Esophagus (tissue), 2 donors: ENCODE measurements around the gene MRPL43. TPM values are rescaled to one million over a fixed set of nuclear protein-coding genes. Genes with fewer than 3 reads are reported as not detected.

Experiments
- H3K27ac ChIP-seq, 2 donors: one replicate each; pipeline ENCODE4 v1.5.1; 2013; ENCODE audit warnings: low read depth in 2 of 2, mild to moderate bottlenecking in 2 of 2, inconsistent platforms in 1 of 2, low read length in 1 of 2, moderate library complexity in 1 of 2
- H3K27me3 ChIP-seq, 2 donors: one replicate each; pipeline ENCODE4 v1.6.1; 2013; ENCODE audit warnings: low read length in 2 of 2, control low read depth in 1 of 2, mild to moderate bottlenecking in 1 of 2; ENCODE audit not compliant: insufficient read depth in 2 of 2, control insufficient read depth in 1 of 2
- H3K36me3 ChIP-seq, 2 donors: one replicate each; pipeline ENCODE4 v1.6.1; 2013; ENCODE audit warnings: low read length in 1 of 2; ENCODE audit not compliant: control insufficient read depth in 2 of 2, insufficient read depth in 2 of 2
- H3K4me1 ChIP-seq, 2 donors: one replicate each; pipeline ENCODE4 v1.6.1; 2013; ENCODE audit warnings: low read length in 1 of 2; ENCODE audit not compliant: control insufficient read depth in 2 of 2, insufficient read depth in 2 of 2
- H3K4me3 ChIP-seq, 2 donors: one replicate each; pipeline ENCODE4 v1.5.1; 2013; ENCODE audit warnings: low read length in 2 of 2, mild to moderate bottlenecking in 2 of 2, low read depth in 1 of 2, moderate library complexity in 1 of 2
- H3K9me3 ChIP-seq, 2 donors: one replicate each; pipeline ENCODE4 v1.6.1; 2013; ENCODE audit warnings: mild to moderate bottlenecking in 2 of 2, low read depth in 1 of 2, low read length in 1 of 2, moderate library complexity in 1 of 2; ENCODE audit not compliant: control insufficient read depth in 2 of 2, insufficient read depth in 1 of 2
- WGBS, 2 donors: extraction: QIAGEN DNeasy Blood & Tissue Kit; methylation state at CpG; one replicate each; pipeline ENCODE4 v1.1.7; 2013; 5-methylcytosine and 5-hydroxymethylcytosine counted together
- polyA plus RNA-seq, 2 donors: library from polyadenylated mRNA; stranded (reverse); fragments of 200-250 nt; gene quantifications; one replicate each; pipeline ENCODE4 v1.2.3, GENCODE V29; 2013
- donor health status: healthy with polysubstance abuse.
- donor health status: Bipolar disorder and iron deficiency.

MRPL43 gene
- polyA plus RNA-seq, 2 donors, result 60.6 to 89.1 TPM

- WGBS, 2 donors, result 83 to 91% methylated on average over 23 of the region's 23 CpGs
- H3K4me3 ChIP-seq, result no peak overlapping the region
- H3K4me1 ChIP-seq, result peaks cover 4 to 11% of the 10 kb centered on the region in 2 donors
- no peaks in the 10 kb centered on the region for H3K9me3 ChIP-seq
- H3K27ac ChIP-seq, result no peak overlapping the region
- no peaks in the 10 kb centered on the region for H3K27me3 ChIP-seq
- peaks cover 4 to 31% of the 10 kb centered on the region in 2 donors for H3K36me3 ChIP-seq
Observed at GRCh38 chr10:101005361-101005760, 18.1 kb upstream of the MRPL43 start.

- Histone ChIP-seq H3K4me1 (peaks cover 0 to 11% of the 10 kb centered on the region in 2 donors), H3K9me3 (no peaks in the 10 kb centered on the region), H3K4me3 (no peak overlapping the region), H3K27ac (no peak overlapping the region), H3K36me3 (peaks cover 4 to 31% of the 10 kb centered on the region in 2 donors), H3K27me3 (no peaks in the 10 kb centered on the region)
- 92 to 93% methylated on average over 18 of the region's 18 CpGs for WGBS, 2 donors
Observed at GRCh38 chr10:101003639-101004206, 16.4 kb upstream of the MRPL43 start.

GRCh38 chr10:101002456-101002855 lies 15.2 kb upstream of the MRPL43 start:
- Histone ChIP-seq H3K27ac (peak overlapping the region; percentile 50 to 78), H3K4me3 (peak overlapping the region in 1 of 2 donors; percentile 3), H3K36me3 (peaks cover 4 to 31% of the 10 kb centered on the region in 2 donors), H3K4me1 (peaks cover 3 to 12% of the 10 kb centered on the region in 2 donors), H3K9me3 (no peaks in the 10 kb centered on the region), H3K27me3 (no peaks in the 10 kb centered on the region)
- 82 to 84% methylated on average over 10 to 11 of the region's 11 CpGs for WGBS, 2 donors

GRCh38 chr10:101001659-101002035 lies 14.3 kb upstream of the MRPL43 start:
- Histone ChIP-seq H3K9me3 (no peaks in the 10 kb centered on the region), H3K27ac (peak overlapping the region; percentile 50 to 78), H3K4me3 (no peak overlapping the region), H3K27me3 (no peaks in the 10 kb centered on the region), H3K36me3 (peaks cover 4 to 26% of the 10 kb centered on the region in 2 donors), H3K4me1 (peaks cover 3 to 13% of the 10 kb centered on the region in 2 donors)
- WGBS, 2 donors, result 56 to 67% methylated on average over 5 of the region's 5 CpGs

GRCh38 chr10:101000915-101001658 lies 13.8 kb upstream of the MRPL43 start:
- H3K9me3 ChIP-seq, result no peaks in the 10 kb centered on the region
- WGBS, 2 donors, result 28 to 39% methylated on average over 12 of the region's 12 CpGs
- no peaks in the 10 kb centered on the region for H3K27me3 ChIP-seq
- peak overlapping the region; percentile 63 to 83 for H3K4me3 ChIP-seq
- H3K27ac ChIP-seq, result peak overlapping the region; percentile 95 to 98
- peaks cover 3 to 17% of the 10 kb centered on the region in 2 donors for H3K4me1 ChIP-seq
- peaks cover 4 to 21% of the 10 kb centered on the region in 2 donors for H3K36me3 ChIP-seq

DNA sequence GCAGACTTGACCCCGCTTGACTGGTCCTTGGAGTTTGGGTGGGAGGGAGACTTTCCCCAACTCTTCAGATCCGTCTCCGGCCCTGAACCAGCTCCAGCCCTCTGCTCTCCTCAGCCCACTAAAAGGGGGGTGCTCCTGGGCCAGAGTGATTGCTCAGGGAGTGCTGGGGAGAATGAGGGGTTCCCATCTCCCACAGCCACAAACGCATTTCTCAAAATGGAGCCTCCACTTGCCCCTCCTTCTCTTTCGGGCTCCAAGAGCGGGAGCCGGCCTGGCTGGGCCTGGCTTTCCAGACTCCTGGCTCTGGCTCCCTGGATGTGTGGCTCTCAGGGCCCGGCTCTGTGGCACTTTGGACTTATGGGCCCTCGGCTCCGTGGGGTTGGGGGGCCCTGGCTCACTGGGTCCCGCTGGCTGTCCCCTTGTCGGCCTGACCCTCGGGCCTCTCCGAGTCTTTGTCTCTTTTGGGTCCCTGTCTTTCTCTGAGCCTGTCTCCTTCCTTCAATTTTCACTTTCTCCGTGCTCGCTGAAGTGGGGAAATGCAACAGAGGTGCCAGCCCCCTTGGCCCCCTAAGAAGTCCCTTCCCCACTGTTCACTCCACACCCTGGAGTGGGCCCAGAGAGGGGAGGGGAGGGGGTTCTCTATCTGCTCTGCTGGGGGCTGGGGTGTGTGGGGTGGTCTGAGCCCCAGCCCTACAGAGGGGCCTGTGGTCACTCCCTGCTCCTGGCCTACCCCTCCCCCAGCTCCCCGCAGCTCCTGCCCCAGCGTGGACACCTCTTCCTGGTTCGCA lies 13.0 kb upstream of the MRPL43 start:
- peaks cover 4 to 16% of the 10 kb centered on the region in 2 donors for H3K36me3 ChIP-seq
- H3K4me3 ChIP-seq, result peak overlapping the region; percentile 63 to 83
- H3K9me3 ChIP-seq, result no peaks in the 10 kb centered on the region
- no peaks in the 10 kb centered on the region for H3K27me3 ChIP-seq
- peaks cover 3 to 17% of the 10 kb centered on the region in 2 donors for H3K4me1 ChIP-seq
- H3K27ac ChIP-seq, result peak overlapping the region; percentile 95 to 98
- WGBS, 2 donors, result 10 to 15% methylated on average over 19 of the region's 19 CpGs

DNA sequence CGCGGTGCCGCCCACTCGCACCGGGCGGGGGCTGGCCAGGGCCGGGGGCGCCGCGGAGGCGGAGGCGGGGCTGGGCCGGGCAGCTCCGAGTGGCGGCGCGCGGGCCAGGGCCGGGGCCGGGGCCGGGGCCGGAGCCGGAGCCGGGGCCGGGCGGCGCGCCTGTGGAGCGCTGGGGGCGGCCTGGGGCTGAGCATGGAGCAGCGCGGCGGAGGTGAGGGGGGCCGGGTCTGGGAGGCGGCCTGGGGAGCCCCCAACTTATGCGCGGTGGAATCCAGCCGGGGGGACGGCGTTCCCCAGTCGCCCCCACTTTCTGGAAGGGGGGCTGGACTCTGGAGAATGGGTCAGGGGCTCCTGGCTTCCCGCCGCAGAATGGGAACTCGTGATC lies 12.4 kb upstream of the MRPL43 start, which contains the start of gene LZTS2:
Gene LZTS2, plus strand, starts transcription at position 67 of the 385 bp plus-strand sequence. CDS start 2,731 bp downstream, outside the sequence.
- H3K36me3 ChIP-seq, result peaks cover 4 to 12% of the 10 kb centered on the region in 2 donors
- peak within 1 kb of the TSS; percentile 63 to 83 for H3K4me3 ChIP-seq
- no peaks in the 10 kb centered on the region for H3K9me3 ChIP-seq
- peaks cover 3 to 17% of the 10 kb centered on the region in 2 donors for H3K4me1 ChIP-seq
- 1 to 3% methylated on average over 23 to 44 of the region's 44 CpGs for WGBS, 2 donors
- H3K27me3 ChIP-seq, result no peaks in the 10 kb centered on the region
- H3K27ac ChIP-seq, result peak within 1 kb of the TSS; percentile 95 to 98

DNA sequence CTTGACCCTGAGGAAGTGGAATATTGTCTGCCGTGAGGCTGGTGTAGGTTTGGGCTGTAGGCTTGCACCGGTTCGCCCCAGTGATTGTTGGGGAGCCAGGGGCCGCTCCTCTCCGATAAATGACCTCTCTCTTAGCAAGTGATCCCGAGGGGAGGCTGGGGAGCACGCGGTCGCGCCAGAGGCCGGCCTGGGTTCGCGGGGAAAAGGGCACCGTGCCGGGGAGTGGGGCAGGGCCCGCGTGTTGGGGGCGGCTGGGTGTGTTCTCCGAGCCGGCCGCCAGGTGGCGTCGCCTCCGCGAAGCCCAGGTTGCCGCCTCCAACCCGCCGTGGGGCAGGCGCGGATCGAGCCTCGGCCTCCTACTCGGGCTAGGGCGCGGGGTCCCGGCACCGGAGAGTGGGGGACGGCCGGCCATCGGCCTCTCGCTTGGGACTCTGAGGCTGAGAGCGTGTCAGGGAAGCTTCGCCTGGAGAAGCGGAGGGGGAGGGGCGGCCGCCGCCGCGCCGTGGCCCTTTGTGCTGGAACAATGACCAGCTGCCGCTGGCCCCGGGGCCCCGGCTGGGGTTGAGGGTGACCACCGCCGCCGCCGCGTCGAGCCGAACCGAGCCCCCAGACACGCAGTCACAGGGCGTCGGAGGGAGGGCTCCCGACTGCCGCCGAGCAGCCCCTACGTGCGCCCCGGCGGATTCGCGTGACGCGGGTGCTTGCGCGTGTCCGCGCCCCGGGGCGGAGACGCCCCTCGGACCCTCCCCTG lies 11.9 kb upstream of the MRPL43 start:
- H3K9me3 ChIP-seq, result no peaks in the 10 kb centered on the region
- peak overlapping the region; percentile 63 to 83 for H3K4me3 ChIP-seq
- H3K27me3 ChIP-seq, result no peaks in the 10 kb centered on the region
- peaks cover 3 to 17% of the 10 kb centered on the region in 2 donors for H3K4me1 ChIP-seq
- peaks cover 4 to 12% of the 10 kb centered on the region in 2 donors for H3K36me3 ChIP-seq
- peak overlapping the region; percentile 95 to 98 for H3K27ac ChIP-seq
- 0 to 1% methylated on average over 67 to 83 of the region's 83 CpGs for WGBS, 2 donors
